BE2C (cell line): ENCODE data around the gene VSX1.

Source experiments
- DNase-seq: peaks from one replicate; pipeline ENCODE4 v3.0.0-alpha.2; 2020
- H3K27me3 ChIP-seq: fragments of 250-450 bp; sonication (Bioruptor Pico); 2 replicates; pipeline ENCODE4 v1.5.1; 2020; ENCODE audit warnings: mild to moderate bottlenecking
- H3K36me3 ChIP-seq: fragments of 250-450 bp; sonication (Bioruptor Pico); 2 replicates; pipeline ENCODE4 v1.5.1; 2020; ENCODE audit warnings: mild to moderate bottlenecking
- H3K4me1 ChIP-seq: fragments of 250-450 bp; sonication (Bioruptor Pico); 2 replicates; pipeline ENCODE4 v1.5.1; 2020
- H3K4me3 ChIP-seq: 2 replicates; pipeline ENCODE4 v1.5.1; 2011; ENCODE audit warnings: low read depth, low read length
- H3K9me3 ChIP-seq: fragments of 250-450 bp; sonication (Bioruptor Pico); 2 replicates; pipeline ENCODE4 v1.5.1; 2020
- CTCF ChIP-seq: IDR thresholded peaks from 2 replicates; pipeline ENCODE4 v1.5.1; 2012; ENCODE audit warnings: mild to moderate bottlenecking, low read depth, low read length

The VSX1 gene

GRCh38 chr20:25067102-25067987 lies 14.6 kb downstream of the VSX1 start:
- Histone ChIP-seq H3K27me3 (peaks cover 37% of the 10 kb centered on the region), H3K4me1 (no peaks in the 10 kb centered on the region), H3K36me3 (no peaks in the 10 kb centered on the region), H3K9me3 (no peaks in the 10 kb centered on the region), H3K4me3 (no peak overlapping the region)
- TF ChIP-seq CTCF, result no peak
- DNase-seq, result no peak

- Histone ChIP-seq H3K4me1 (no peaks in the 10 kb centered on the region), H3K27me3 (peaks cover 38% of the 10 kb centered on the region), H3K4me3 (no peak overlapping the region), H3K36me3 (no peaks in the 10 kb centered on the region), H3K9me3 (no peaks in the 10 kb centered on the region)
- no peak for TF ChIP-seq CTCF
- DNase-seq, result no peak
Observed at GRCh38 chr20:25066386-25066785, 15.6 kb downstream of the VSX1 start.

- peak; percentile 76 for TF ChIP-seq CTCF
- Histone ChIP-seq H3K36me3 (no peaks in the 10 kb centered on the region), H3K27me3 (peaks cover 44% of the 10 kb centered on the region), H3K4me1 (no peaks in the 10 kb centered on the region), H3K4me3 (no peak overlapping the region), H3K9me3 (no peaks in the 10 kb centered on the region)
- DNase-seq, result no peak
Observed at GRCh38 chr20:25065625-25066338, 16.2 kb downstream of the VSX1 start.

- no peak for TF ChIP-seq CTCF
- no peaks in the 10 kb centered on the region for H3K36me3 ChIP-seq
- no peak for DNase-seq
- peaks cover 51% of the 10 kb centered on the region for H3K27me3 ChIP-seq
- H3K9me3 ChIP-seq, result no peaks in the 10 kb centered on the region
- H3K4me3 ChIP-seq, result no peak overlapping the region
- no peaks in the 10 kb centered on the region for H3K4me1 ChIP-seq
Observed at GRCh38 chr20:25065072-25065624, 16.8 kb downstream of the VSX1 start.

- TF ChIP-seq CTCF, result no peak
- no peak for DNase-seq
- no peaks in the 10 kb centered on the region for H3K9me3 ChIP-seq
- H3K27me3 ChIP-seq, result peaks cover 53% of the 10 kb centered on the region
- no peak overlapping the region for H3K4me3 ChIP-seq
- no peaks in the 10 kb centered on the region for H3K4me1 ChIP-seq
- no peaks in the 10 kb centered on the region for H3K36me3 ChIP-seq
Observed at GRCh38 chr20:25064561-25065071, 17.3 kb downstream of the VSX1 start.
